Activated CD4-positive, alpha-beta T cell treated with anti-CD3 and anti-CD28 coated beads, Interleukin-2, amount 50 U/mL, for 4 hours (primary cell): ENCODE measurements around the gene TELO2.

Source experiments
- DNase-seq, 2 experiments: peaks; one replicate each; pipeline ENCODE4 v3.0.0-alpha.2; 2020

TELO2 gene

DNA sequence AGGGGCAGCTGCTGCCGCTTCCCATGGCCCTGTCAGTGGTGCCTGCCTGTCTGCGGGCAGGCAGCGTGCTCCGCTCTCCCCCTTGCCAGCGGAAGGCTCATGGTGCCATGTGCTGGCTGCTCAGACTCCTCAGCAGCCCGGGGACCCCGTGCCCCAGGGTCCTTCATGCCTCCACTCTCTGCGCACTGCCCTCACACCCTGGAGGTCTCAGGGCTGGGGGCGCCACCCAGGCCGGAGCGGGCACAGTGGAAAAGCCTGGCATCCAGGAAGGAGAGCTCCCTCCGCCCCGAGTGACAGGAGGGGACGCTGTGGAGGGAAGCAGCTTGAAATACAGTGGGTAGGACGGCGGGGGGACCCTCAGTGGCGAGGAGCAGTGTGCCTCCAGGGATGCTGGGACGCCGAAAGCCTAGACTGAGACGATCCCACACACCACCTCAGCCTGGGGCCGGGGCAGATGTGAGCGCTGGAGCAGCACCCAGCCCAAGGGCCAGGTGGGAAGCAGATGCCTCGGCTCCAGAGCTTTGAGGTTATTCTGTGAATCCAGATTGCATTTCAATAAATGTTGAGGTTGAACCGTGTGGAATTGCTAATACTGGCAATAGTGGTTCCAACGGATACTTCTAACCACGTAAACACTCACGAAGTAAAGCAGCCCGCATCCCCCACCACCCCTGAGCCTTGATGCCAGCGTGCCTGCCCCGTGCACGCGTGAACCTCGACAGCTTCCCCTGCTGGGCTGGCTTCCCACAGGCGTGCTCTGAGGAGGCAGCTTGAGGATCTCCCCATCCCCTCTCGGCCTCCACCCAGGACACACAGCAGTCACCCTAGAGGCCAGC lies 46.8 kb downstream of the TELO2 start:
- DNase-seq, result no peak

GRCh38 chr16:1540556-1540855 lies 47.3 kb downstream of the TELO2 start:
- DNase-seq, result no peak

- DNase-seq, result no peak
These were observed 48.4 kb downstream of the TELO2 start for GRCh38 chr16:1541293-1542165.

DNA sequence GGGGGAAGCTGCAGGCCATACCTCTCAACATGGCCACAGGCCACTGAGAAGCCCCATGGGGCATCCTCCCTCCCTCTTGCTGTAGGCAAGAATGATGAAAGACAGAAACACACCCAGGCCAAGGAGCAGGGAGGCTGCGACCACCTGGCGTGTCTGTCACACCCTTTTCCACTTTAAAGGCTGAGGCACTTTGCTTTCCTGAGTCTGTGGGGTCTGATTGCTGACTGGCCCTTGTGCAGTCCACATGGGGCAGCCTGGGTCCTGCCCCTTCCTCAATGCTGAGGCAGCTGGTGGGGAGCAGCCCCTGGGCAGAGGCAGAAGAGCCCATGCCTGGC lies 49.0 kb downstream of the TELO2 start:
- DNase-seq, result no peak

DNA sequence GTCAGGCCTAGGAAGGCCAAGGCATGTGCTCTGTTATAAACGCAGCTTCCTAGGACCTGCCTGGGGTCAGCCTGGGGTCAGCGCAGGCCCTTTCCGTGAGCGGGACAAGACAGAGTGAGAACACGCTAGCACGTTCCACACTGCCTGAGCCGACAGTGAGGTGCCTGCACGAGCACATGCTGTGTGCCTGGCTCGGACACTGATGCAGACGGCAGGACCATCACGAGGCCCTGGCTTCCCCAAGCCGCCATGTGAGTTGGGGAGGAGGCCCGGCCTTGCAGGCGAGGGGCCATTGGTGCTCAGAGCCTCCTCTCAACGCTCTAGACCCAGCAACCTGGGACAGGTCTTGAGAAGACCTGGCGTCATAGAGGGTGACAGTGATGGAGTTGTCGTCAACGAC lies 49.4 kb downstream of the TELO2 start:
- DNase-seq, result no peak

- DNase-seq, result peak; percentile 63 to 68
These were observed 50.1 kb downstream of the TELO2 start for GRCh38 chr16:1543085-1543896.

GRCh38 chr16:1545044-1546040 lies 52.2 kb downstream of the TELO2 start:
- no peak for DNase-seq

- no peak for DNase-seq
These were observed 53.3 kb downstream of the TELO2 start for GRCh38 chr16:1546430-1546829.

- DNase-seq, result no peak
These were observed 55.1 kb downstream of the TELO2 start for GRCh38 chr16:1548233-1548632.

DNA sequence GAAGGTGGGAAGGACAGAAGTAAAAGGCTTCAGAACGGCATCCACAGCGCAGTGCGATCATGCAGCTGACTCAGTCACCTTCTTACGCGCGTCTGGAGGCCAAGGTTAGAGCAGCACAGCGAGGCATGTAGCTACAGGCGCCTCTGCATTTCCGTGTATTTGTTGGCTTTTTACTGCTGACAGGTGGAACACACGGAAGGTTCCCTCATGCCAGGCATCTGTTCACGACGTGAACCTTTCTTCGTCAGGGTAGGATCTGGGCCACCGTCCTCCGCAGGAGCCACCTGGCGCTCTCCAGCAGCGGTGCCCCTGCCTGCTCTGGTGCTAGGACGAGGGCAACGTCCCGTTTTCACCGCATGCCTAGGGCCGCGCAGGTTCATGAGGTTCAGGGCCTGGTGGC lies 55.6 kb downstream of the TELO2 start:
- DNase-seq, result no peak

DNA sequence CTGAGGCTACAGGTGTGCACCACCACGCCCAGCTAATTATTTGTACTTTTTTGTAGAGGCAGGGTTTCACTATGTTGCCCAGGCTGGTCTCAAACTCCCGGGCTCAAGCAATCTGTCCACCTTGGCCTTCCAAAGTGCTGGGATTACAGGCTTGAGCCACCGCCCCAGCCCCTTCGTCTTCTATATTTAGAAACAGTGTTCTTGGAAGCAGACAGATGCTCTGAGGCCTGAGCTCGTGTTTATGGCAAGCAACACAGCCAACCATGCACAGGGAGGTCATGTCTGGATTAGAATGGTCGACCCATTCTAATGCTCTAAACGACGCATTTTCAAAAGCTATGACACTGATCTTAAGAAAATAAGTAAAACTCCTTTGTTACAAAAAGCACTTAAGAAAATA lies 56.9 kb downstream of the TELO2 start:
- DNase-seq, result no peak

GRCh38 chr16:1550696-1551095 lies 57.5 kb downstream of the TELO2 start:
- DNase-seq, result no peak

DNA sequence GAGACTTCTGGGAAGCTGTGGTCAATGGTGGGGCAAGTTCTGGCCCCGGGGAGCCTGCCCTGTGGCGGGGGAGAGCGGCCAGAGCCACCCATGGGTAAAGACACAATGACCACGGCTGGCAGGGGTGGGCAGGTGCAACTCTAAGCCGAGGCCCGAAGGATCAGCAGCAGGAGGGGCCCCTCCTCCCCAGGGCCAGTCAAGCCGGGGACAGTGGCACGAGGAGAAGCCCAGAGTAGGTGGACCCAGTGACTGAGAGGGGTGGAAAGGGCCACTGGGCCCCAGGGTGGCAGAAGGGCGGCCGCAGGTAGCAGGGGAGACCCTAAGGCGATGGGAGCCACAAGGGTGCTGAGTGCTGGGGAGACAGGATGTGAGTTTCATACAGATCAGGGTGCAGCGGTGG lies 58.0 kb downstream of the TELO2 start:
- DNase-seq, result no peak

DNA sequence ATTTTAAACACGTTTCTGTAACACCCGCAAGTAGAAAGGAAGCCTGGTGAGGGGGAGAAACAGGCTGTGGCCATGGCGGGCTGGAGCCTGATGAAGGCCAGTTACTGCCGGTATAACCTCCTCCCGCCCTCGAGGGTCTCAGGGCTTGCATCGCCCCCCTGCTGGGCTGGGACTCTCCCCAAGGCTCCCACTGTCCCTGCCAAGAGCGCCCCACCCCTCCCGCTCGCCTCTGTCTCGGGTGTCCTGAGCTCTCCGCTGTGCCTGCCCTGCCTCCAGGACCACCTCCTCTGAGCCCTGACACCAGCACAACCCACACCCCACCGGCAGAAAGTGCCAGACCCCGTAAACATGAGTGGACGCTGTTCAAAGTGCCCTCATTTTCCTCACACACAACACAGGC lies 59.0 kb downstream of the TELO2 start:
- DNase-seq, result no peak

GRCh38 chr16:1553946-1554825 lies 61.0 kb downstream of the TELO2 start:
- no peak for DNase-seq

DNA sequence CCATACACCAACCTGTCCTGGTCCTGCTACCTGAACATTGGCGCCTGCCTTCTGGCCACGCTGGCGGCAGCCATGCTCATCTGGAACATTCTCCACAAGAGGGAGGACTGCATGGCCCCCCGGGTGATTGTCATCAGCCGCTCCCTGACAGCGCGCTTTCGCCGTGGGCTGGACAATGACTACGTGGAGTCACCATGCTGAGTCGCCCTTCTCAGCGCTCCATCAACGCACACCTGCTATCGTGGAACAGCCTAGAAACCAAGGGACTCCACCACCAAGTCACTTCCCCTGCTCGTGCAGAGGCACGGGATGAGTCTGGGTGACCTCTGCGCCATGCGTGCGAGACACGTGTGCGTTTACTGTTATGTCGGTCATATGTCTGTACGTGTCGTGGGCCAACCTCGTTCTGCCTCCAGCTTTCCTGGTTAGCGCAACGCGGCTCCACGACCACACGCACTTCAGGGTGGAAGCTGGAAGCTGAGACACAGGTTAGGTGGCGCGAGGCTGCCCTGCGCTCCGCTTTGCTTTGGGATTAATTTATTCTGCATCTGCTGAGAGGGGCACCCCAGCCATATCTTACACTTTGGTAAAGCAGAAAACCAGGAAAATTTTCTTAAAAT lies 61.8 kb downstream of the TELO2 start:
- no peak for DNase-seq

GRCh38 chr16:1556254-1556653 lies 63.1 kb downstream of the TELO2 start:
- no peak for DNase-seq

GRCh38 chr16:1557074-1557473 lies 63.9 kb downstream of the TELO2 start:
- no peak for DNase-seq

DNA sequence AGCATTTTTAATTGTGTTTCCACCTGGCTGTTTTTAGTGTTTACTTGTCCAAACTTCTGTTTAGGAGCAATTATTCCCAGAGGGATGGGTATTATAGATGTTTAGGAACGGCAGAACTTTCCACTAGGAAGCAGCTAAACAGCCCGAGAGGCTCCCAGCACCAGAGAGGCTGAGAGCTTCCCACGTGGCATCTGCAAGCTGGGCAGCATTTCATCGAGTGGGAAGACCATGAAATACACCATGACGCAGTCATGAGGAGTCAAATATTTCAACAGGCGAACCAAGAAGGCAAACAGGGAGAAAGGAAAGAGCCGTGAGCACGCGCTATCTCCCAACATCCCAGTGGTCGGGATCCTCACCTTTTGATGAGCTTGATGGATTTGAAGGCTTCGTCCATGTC lies 64.4 kb downstream of the TELO2 start:
- no peak for DNase-seq

- peak in 1 of 2 experiments; percentile 30 for DNase-seq
These were observed 66.4 kb downstream of the TELO2 start for GRCh38 chr16:1559446-1559975.
